ENCODE data around the gene GLP1R. TPM values are rescaled to one million over a fixed set of nuclear protein-coding genes. Genes with fewer than 3 reads are reported as not detected.

The GLP1R gene
- total and polyA plus RNA-seq, 2 experiments from 2014 or later: 0.12 to 0.43 TPM

DNA sequence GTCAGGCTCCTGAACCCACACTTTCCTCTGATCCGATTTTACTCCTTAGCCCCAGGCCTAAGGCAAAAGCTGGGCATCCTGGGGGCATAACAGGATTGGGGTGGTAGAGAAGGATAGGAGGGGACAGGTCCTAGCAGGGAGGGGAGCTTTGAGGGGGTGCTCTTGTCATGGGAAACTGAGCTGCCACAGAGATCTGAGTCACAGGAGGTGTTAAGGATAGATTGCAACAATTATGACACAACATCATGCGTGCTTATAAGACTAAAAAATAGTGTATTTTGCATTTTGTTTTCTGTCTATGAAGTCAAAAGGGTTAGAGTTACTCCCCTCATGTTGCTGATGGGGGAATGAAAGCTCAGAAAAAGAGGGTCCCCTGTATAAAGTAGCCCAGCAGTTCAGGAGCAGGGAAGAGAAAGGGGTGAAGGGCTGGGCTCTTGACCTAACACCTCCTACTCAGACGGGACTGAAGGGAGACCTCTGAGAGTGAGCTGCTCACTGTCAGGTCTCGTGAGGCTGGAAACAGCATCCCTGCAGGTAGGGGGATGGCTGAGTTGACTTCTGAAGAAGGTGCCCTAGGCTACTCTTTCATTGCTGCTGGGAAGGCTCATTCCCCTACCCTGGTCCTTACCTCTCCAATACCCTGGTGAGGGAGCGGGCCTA, 2.0 kb downstream of the GLP1R start:
- Histone ChIP-seq H3K4me3 (no peak overlapping the region), H3K9me3 (ENCODE audit: low read depth) (no peaks in the 10 kb centered on the region), H3K4me1 (ENCODE audit: low read depth) (no peaks in the 10 kb centered on the region), H3K27me3 (peaks cover 59% of the 10 kb centered on the region), H3K27ac (no peak overlapping the region), H3K36me3 (no peaks in the 10 kb centered on the region)
- no peak for TF ChIP-seq CTCF (IDR thresholded peaks at IDR 0.05; ENCODE audit: low read depth, low read length)
- no peak for DNase-seq (ENCODE audit: low read depth in 1 of 2, low spot score in 1 of 2)

DNA sequence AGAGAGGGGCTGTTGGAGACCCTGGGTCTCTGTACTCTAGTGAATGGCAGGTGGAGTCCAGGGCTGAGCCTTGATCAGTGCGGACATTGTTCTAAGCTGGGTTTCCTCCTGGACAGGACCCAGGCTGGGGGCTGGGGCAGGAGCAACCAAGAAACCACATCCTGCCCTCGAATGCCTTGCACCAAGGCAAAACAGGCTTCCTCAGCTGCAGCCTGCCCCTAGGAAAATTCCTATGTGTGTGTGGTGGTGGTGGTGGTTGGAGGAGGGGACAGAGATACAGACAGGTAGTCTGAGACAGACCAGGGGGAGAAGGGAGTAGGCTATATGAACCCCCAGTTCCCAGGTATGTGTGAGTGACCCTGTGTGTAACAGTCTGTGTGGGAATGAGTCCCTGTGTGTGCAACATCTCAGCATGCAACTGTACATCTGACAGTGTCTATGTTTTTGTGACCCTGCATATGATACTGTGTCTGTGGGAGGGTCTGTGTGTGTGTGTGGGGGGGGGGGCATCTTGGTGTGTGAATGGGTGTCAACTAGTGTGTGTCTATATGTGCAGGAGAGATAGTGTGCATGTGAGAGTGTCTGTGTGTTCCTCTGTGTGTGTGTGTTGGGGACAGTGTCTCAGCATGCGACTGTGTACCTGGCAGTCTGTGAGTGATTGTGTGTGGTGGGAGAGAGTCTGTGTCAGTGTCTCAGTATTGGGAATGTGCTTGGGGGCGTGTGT, 3.0 kb downstream of the GLP1R start:
- peak in 1 of 2 donors; percentile 10 for DNase-seq (ENCODE audit: low read depth in 1 of 2, low spot score in 1 of 2)
- no peak overlapping the region for H3K27ac ChIP-seq
- H3K27me3 ChIP-seq: peaks cover 49% of the 10 kb centered on the region
- H3K4me3 ChIP-seq: no peak overlapping the region
- no peak for TF ChIP-seq CTCF (IDR thresholded peaks at IDR 0.05; ENCODE audit: low read depth, low read length)
- H3K36me3 ChIP-seq: no peaks in the 10 kb centered on the region
- H3K4me1 ChIP-seq (ENCODE audit: low read depth): no peaks in the 10 kb centered on the region
- H3K9me3 ChIP-seq (ENCODE audit: low read depth): no peaks in the 10 kb centered on the region

- H3K36me3 ChIP-seq: no peaks in the 10 kb centered on the region
- H3K9me3 ChIP-seq (ENCODE audit: low read depth): no peaks in the 10 kb centered on the region
- H3K27me3 ChIP-seq: peaks cover 34% of the 10 kb centered on the region
- DNase-seq (ENCODE audit: low read depth in 1 of 2, low spot score in 1 of 2): no peak
- no peak for TF ChIP-seq CTCF (IDR thresholded peaks at IDR 0.05; ENCODE audit: low read depth, low read length)
- H3K27ac ChIP-seq: no peak overlapping the region
- H3K4me3 ChIP-seq: no peak overlapping the region
- H3K4me1 ChIP-seq (ENCODE audit: low read depth): no peaks in the 10 kb centered on the region
Observed at GRCh38 chr6:39053016-39053624, 4.5 kb downstream of the GLP1R start.

DNA sequence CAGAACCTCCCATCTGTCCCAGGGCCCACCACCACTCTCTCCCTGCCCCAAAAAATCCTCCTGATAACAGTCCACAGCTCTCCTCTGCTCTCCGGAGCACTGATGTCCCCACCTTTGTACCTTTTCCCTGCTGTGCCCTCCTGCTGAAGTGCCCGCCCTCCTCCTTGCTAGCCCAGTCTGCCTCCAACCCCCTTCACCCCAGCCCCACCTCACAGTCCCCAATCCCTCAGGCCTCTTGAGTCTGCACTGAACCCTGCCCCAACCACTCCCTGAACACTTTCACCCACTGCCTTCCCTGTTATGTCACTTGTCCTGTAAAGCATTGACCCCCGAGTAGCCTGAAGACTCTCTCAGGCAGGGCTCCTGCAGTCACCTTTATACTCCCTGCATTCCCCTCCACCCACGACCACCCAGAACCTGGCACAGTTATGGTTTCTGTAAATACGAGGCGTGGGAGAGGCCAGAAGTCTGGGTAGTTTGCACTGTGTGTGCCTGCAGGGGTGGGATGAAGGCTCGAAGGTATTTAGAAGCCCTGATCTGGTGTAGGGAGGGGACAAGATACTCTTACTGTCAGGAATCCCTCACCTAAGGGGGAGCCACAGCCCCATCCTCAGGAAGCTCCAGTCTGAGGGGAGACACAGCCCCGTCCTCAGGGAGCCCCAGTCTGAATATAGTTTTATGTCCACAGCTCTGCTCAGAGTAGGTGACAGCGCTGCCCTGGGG, 5.4 kb downstream of the GLP1R start:
- Histone ChIP-seq H3K4me1 (ENCODE audit: low read depth) (no peaks in the 10 kb centered on the region), H3K9me3 (ENCODE audit: low read depth) (no peaks in the 10 kb centered on the region), H3K27me3 (peaks cover 25% of the 10 kb centered on the region), H3K27ac (no peak overlapping the region), H3K36me3 (no peaks in the 10 kb centered on the region), H3K4me3 (no peak overlapping the region)
- no peak for DNase-seq (ENCODE audit: low read depth in 1 of 2, low spot score in 1 of 2)
- TF ChIP-seq CTCF (IDR thresholded peaks at IDR 0.05; ENCODE audit: low read depth, low read length): no peak

DNA sequence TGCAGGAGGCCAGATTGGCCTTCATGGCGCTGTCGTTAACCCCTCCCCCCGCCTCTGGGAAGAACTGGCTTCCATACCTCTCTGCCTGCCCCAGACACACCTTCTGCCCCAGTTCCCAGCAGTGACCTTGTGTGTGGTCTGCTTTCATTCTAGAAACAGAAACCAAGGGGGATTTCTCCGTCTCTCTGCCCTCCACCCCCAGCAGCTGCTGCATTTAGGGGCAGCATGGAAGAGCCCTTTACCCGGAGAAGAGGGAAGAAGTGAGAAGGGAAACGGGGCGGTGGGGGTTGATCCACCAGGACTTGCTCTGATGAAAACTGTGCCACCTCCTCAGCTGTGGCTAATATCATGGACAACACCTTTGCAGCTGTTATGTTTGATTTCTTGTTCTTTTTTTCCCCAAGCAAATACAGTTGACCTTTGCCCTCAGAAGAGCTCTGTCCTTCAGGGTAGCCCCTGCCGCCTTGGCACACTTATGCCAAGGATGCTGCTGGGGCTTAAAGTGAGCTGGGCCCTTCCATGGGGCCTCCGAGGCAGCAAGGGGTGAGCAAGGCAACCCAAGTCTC, 6.1 kb downstream of the GLP1R start:
- TF ChIP-seq CTCF (IDR thresholded peaks at IDR 0.05; ENCODE audit: low read depth, low read length): no peak
- Histone ChIP-seq H3K27me3 (peaks cover 18% of the 10 kb centered on the region), H3K4me3 (no peak overlapping the region), H3K4me1 (ENCODE audit: low read depth) (no peaks in the 10 kb centered on the region), H3K27ac (no peak overlapping the region), H3K36me3 (no peaks in the 10 kb centered on the region), H3K9me3 (ENCODE audit: low read depth) (no peaks in the 10 kb centered on the region)
- no peak for DNase-seq (ENCODE audit: low read depth in 1 of 2, low spot score in 1 of 2)
